AG08395 (cell line): ENCODE data around the gene PGLYRP4.
"Not testable (repeated sequence)": the region's sequence is repeated elsewhere in the genome, so short reads cannot be mapped to it uniquely, and the experiment has no call there.

ENCODE experiments used
- DNase-seq: peaks from one replicate; pipeline ENCODE4 v3.0.0; 2012; ENCODE audit warnings: mixed read lengths, low spot score

The PGLYRP4 gene

DNA sequence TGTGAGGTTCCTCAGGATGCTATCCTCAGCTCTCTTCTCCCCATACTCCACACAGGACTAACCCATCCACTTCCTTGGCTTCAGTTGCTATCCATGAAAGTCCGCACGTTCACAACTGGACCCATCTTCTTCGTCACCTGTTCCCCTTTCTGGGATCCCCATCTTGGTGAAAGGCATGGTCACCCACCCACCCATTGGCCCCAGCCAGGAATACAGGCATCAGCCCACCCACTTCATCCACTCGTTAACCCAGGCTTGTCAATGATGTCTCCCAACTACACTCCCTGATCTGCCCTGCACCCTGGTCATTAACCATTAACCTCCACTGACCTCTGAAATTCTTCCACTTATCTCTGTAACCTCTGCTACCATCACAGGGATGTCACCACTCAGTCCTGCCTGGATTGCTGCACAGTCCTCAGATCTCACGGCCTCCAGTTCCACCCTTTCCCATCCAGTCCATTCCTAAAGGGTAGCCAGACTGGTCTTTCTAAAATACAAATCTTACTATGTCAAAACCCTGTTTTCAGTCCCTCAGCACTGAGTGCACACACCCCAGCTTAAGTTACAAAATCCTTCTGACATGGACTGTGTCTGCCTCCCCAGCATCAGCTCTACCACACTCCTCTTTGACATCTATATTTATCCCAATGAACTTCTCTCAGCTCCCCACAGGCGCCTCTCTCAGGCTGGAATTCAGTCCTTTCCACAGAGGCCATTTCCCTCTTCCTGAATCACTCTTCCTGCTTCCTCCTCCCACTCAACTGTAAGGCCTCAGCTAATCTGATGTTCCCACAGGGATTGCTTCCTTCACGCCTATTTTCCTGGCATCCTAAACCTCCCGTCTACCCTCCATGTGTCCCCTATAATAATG is 10.4 kb downstream of the PGLYRP4 start:
- no peak for DNase-seq

DNA sequence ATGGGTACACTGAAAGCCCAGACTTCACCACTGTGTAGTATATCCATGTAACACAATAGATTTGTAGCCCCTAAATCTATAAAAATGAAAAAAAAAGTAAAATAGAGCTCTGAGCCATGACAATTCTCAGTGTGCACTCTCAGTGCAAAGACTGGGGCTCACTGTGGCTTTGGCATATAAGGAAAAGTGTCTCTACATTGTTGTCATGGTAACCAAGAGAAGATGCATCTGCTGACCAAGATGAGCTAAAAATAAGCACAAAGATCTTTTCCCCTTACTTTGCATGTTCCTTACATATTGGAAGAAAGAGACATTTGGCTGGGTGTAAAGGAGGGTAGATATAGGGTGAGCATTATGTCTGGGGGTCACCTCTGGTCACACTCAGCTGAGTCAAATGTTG is 12.0 kb downstream of the PGLYRP4 start:
- DNase-seq = no peak

DNA sequence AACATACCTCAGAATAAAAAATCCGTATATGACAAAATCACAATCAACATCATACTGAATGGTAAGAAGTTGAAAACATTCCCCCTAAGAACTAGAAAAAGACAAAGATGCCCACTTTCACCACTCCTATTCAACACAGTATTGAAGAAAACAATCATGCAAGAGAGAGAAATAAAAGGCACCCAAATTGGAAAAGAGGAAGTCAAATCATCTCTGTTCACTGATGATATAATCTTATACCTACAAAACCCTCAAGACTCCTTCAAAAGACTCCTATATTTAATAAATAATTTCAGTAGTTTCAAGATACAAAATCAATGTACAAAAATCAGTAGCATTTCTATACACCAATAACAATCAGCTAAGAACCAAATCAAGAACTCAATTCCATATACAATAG is 14.7 kb downstream of the PGLYRP4 start:
- DNase-seq = no peak

DNA sequence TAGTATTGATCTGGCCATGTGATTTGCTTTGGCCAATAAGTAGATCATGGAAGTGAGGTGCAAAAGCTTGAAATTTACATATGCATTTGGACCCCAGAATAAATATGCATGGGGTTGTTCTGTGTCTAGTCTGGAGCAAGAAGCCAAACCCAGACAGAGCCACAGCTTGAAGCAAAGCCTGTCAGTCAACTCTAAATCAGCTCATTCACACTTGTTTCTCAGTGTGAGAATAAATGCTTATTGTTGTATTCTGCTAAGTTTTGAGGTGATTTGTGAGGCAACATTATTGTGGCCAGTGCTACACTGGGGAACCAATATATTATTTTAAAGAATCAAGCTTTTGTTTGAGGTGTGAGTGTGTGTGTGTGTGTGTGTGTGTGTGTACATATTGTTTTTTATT is 23.7 kb downstream of the PGLYRP4 start:
- no peak for DNase-seq

- DNase-seq = no peak
Observed at GRCh38 chr1:153322568-153322967, 26.1 kb downstream of the PGLYRP4 start.

- not testable (repeated sequence) for DNase-seq
Observed at GRCh38 chr1:153318145-153318544, 30.5 kb downstream of the PGLYRP4 start.

- DNase-seq = not testable (repeated sequence)
Observed at GRCh38 chr1:153316013-153316412, 32.6 kb downstream of the PGLYRP4 start.

DNA sequence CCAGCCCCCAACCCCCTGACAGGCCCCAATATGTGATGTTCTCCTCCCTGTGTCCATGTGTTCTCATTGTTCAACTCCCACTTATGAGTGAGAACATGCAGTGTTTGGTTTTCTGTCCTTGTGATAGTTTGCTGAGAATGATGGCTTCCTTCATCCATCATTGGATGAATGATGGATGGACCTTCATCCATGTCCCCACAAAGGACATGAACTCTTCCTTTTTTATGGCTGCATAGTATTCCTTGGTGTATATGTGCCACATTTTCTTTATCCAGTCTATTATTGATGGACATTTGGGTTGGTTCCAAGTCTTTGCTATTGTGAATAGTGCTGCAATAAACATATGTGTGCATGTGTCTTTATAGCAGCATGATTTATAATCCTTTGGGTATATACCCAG is 34.3 kb downstream of the PGLYRP4 start:
- not testable (repeated sequence) for DNase-seq

GRCh38 chr1:153313288-153313687 is 35.4 kb downstream of the PGLYRP4 start:
- DNase-seq = no peak

DNA sequence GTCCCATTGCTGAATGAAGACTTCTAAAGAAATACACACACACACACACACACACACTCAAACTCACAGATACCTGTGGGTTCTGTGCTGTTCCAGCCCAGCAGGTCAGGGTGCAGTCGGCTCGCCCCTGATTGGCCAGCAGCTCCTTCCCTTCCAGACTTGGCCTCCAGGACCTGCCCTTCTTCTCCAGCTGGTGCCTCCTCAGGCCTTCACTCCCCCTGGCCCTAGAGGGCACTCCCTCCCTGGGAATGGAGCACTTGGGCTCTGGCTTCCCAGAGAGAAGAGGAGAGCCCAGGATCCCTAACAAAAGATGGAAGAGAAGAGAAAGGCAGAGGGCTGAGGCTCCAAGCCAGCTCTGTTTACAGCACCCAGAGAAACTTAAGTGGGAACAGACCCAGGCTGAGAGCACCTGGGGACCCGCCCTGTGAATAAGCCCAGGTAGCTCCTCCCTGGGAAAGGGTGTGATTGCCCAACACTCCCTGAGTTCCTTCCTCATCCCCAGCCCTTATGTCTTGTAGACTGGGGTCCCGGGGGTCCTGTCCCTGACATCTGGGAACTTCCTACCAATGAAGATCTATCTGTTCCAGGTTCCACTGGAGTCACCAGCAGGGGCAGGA is 36.0 kb downstream of the PGLYRP4 start, which contains the start of gene PGLYRP3:
Gene PGLYRP3 (minus strand): TSS at position 383 of the 617 bp plus-strand sequence. CDS start 2,287 bp downstream, outside the sequence.
- no peak for DNase-seq

DNA sequence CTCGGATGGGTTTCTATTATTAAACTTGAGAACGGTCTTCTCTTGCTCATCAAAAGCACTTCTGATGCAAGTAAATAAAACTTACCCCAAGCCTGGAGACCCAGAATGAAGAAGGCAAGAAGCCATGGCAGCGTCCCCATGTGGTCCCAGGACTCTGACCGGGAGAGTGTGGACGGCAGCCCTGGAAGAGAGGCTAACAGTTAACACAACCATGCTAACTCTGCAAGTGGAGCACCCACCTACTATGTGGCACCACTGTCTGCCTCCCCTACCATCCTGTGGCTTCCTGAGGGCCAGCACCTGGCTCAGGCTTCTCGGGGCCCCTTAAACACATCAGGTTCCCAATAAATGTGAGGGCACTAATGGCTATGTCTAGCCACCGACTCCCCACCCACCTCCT is 38.1 kb downstream of the PGLYRP4 start:
- no peak for DNase-seq

DNA sequence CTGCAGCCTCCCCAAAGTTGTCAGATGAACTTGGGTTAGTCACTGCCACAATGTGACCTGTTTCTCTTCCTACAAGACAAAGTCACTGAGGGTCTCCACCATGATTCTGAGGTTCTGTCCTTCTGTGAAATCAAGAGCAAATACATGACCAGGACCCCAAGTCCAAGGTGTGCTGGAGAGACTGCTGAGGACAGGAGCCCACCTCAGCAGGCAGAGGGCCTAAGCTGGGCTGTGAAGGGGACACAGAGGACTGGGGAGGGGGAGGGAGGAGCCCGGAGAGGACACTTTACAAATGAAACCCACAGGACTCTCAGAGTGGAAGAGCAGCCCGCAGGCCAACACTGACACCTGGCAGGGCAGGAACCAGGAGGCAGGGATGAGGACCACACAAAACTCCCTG is 39.2 kb downstream of the PGLYRP4 start:
- DNase-seq = no peak

GRCh38 chr1:153308540-153308939 is 40.1 kb downstream of the PGLYRP4 start:
- no peak for DNase-seq

DNA sequence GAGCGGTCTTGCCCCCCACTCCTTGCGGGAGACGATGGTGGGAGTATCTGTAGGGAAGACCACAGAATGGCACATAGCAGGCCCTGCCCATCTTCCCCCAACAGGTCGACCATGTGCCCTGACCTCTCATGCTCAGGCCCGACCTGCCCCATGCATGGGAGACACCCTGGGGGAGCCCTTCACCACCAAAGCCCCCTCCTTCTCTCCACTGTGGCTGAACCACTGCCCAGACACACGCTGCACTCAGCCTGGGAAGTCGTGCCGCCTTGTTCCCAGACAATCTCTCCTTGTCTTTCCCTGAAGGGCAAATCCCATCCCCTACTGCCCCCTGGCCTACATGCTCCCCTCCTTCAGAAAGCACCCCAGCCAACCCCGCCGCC is 41.4 kb downstream of the PGLYRP4 start:
- no peak for DNase-seq

DNA sequence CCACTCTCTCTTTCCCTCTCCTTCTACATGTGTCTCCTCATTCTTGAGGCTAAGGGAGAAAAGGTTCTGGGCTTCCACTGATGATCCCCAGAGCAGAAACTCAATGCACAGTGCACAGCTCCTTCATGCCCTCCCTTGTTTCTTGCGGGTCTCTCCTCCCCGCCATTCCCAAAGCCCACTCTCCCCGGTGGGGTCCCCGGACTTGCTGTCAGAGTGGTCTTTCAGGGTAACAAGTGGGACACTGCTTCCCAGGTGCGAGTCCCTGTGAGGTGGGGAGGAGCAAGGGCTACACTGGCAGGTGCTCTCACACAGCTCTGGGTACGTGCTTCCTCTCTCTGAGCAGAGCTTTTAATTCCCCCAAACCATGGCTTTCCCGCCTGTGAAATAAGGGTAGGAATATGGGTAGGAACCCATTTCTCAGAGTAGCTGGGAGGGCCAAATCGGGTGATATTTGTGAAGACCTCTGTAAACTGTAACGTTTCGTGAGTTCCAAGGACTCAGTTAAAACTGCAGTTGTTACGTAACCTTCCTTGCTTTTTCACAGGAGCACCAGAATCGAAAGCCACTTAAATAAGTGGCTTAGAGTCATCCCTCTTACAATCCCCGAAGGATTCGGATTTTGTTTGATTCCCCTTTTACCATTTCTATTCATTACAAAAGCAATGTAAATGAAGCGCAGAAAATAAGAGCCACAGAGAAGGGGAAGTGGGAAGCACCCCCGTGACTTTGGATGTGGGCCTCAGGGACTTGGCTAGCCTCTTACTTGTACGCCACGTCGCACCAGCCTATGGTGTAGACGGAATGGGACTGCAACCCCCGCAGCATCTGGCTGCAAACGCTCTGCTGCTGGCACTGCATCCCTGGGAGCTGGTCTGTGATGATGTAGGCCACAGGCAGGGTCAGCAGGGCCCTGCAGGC is 42.1 kb downstream of the PGLYRP4 start:
- DNase-seq = no peak

GRCh38 chr1:153305682-153306081 is 43.0 kb downstream of the PGLYRP4 start:
- no peak for DNase-seq

GRCh38 chr1:153302308-153302707 is 46.3 kb downstream of the PGLYRP4 start:
- no peak for DNase-seq

DNA sequence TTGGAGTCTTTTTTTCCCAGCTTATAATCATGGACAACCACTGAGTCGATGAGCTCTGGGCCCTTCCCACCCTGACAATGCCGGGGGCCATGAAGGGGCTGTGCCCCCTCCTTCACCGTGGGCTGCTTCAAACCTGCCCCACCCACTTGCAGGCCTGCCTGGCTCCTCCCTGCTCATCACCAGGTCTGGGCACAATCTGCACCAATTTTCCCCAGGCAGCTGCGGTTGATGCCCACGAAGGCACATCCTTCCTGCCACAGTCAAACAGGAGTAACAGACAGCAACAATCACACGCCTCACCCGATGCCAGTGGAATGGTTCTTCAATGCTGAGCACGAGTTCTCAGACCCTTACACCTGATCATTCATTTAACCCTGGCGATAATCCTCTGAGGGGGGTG is 54.8 kb downstream of the PGLYRP4 start:
- DNase-seq = no peak

- DNase-seq = no peak
Observed at GRCh38 chr1:153293480-153293775, 55.2 kb downstream of the PGLYRP4 start.

DNA sequence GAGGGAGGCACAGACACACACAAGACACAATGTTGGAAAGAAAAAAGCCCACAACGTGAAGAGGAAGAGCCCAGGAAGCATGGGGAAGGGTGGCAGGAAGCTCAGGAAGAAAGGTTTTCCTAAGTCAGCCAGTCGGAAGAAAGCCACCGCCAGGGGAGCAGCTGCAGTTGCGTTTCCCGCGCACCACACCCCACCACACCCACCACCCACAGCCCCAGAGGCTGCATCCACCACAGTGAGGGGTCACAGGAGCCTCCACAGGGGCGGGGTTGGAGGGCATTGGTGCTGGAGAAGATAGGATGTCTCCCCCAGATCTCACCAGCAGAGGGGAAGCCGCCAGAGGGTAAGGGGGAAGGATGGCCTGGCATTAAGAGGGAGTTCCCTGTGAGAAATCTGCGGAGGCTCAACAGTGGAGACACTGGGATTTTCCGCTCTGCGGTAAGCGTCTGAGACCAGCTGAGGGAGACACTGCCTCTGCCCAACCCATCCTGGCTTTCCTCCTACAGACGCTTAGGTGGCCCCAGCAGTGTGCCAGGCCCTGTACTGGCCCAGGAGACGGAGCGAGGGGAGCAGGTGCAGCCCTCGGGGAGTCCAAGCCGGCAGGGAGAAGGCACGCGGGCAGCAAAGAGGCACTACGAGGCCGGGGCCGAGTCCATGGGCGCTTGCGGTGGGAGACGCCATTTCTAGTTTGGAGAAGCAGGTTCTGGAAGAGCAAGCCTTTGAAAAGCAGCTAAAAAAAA is 55.7 kb downstream of the PGLYRP4 start:
- no peak for DNase-seq

DNA sequence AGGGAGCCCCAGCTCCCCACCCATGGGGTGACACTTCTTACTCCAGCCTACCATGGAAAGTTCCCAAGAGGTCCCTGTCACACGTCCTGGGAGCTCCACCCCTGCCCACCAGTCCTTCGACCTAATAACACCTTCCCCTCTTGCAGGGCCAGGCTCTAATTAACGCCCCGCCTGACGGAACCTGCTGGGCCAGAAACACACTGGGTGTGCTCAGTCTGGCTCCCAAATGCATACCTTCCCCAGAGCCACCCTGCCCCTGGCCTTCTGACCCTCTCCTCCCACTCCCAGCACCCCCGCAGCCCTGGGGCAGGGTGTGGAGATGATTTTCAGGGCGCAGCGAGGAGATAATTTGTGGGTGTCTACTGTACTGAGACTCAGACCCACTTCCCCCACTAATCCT is 56.5 kb downstream of the PGLYRP4 start:
- DNase-seq = no peak

DNA sequence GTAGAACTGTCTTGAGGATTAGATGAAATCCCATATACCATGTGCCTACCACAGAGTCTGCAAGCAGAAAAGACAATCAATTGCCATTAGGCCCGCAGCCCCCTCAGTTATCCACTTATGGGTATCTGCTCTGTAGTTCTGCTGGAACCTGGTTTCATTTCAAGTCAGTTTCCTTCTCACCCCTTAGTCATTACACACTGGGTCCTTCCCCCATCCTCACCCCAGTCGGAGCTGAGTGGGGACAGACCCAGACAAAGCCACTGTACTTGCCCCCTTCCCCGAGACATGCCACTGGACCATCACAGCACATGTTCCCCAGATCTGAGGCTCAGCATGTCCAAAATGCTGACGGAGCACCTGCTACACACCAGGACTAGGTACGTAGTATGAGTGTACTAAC is 57.1 kb downstream of the PGLYRP4 start:
- DNase-seq = no peak
